Vagina (tissue), 2 donors: ENCODE measurements around the gene DUSP2. TPM values are rescaled to one million over a fixed set of nuclear protein-coding genes. Genes with fewer than 3 reads are reported as not detected.

Source experiments
- DNase-seq, 2 donors: peaks; one replicate each; pipeline ENCODE4 v3.0.0-alpha.2; 2017; ENCODE audit errors: extremely low spot score in 2 of 2
- H3K27ac ChIP-seq: fragments of 200-600 bp; sonication (generic); one replicate; pipeline ENCODE4 v1.5.1; 2019
- H3K27me3 ChIP-seq: fragments of 200-600 bp; sonication (generic); one replicate; pipeline ENCODE4 v1.5.1; 2019
- H3K36me3 ChIP-seq, 2 donors: fragments of 200-600 bp; sonication (generic); one replicate each; pipeline ENCODE4 v1.5.1; 2017 to 2019
- H3K4me1 ChIP-seq: fragments of 200-600 bp; sonication (generic); one replicate; pipeline ENCODE4 v1.5.1; 2019
- H3K4me3 ChIP-seq, 2 donors: fragments of 200-600 bp; sonication (generic); 1 replicate in 1 of 2; 2 replicates in 1 of 2; pipeline ENCODE4 v1.5.1; 2016 to 2019
- H3K9me3 ChIP-seq: fragments of 200-600 bp; sonication (generic); one replicate; pipeline ENCODE4 v1.5.1; 2019
- POLR2A ChIP-seq, 2 donors: fragments of 450-650 bp; IDR thresholded peaks; one replicate each; pipeline ENCODE4 v1.6.1; 2017; ENCODE audit warnings: antibody characterized with exemption in 2 of 2, mild to moderate bottlenecking in 2 of 2, moderate library complexity in 2 of 2
- POLR2AphosphoS5 ChIP-seq, 2 donors: sonication (generic); formaldehyde crosslinking; IDR thresholded peaks; one replicate each; pipeline ENCODE4 v1.9.0; 2017; ENCODE audit warnings: antibody characterized with exemption in 2 of 2, mild to moderate bottlenecking in 2 of 2, low read depth in 1 of 2; ENCODE audit not compliant: insufficient read depth in 1 of 2
- intact Hi-C: fragments of 100-400 bp; cut with DNase I; formaldehyde crosslinking; loops from one replicate; pipeline ENCODE4 v1.15.1; 2023
- total RNA-seq: library from RNA; depleted of rRNA; stranded (reverse); fragments of >200 nt; gene quantifications from one replicate; pipeline ENCODE4 v1.2.3, GENCODE V29; 2016
- TF ChIP-seq, protein P1 (sequence below), 3 experiments: fragments of 450-650 bp in 2 of 3; fragments of 200-600 bp in 1 of 3; sonication (generic) in 1 of 3; IDR thresholded peaks; one replicate each; pipeline ENCODE4 v1.5.1; 2017 to 2019; ENCODE audit warnings: antibody characterized with exemption in 3 of 3, mild to moderate bottlenecking in 2 of 3, moderate library complexity in 2 of 3

The DUSP2 gene
- total RNA-seq, 1 donor from 2014 or later, result 14.0 TPM

DNA sequence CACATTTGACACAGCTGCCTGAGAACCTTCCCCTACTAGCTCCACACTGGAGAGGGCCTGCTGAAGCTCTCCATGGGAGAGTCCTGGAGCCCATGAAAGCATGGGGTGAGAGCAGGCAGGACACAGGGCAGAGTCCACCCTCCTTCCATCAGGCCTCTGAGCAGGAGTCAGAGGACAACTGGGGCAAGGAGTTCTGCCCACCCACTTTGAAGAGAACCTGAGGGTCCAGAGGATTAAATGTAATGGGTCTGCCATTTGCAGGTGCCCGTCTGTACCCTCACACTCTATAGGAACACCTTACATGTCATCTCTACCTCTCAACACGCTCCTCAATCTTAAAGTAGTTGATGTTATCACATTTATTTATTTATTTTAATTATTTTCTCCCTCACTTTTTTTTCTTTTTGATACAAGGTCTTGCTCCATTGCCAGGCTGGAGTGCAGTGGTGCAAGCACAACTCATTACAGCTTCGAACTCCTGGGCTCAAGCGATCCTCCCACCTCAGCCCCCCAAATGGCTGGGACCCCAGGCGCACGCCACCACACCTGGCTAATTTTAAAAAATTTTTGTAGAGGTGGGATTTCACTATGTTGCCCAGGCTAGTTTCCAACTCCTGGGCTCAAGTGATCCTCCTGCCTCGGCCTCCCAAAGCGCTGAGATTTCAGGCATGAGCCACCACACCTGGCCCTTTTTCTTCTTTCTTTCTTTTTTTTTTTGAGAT lies 39.1 kb downstream of the DUSP2 start:
- Histone ChIP-seq H3K27me3 (no peaks in the 10 kb centered on the region), H3K27ac (no peak overlapping the region), H3K36me3 (no peaks in the 10 kb centered on the region), H3K4me3 (no peak overlapping the region), H3K9me3 (peaks cover 8% of the 10 kb centered on the region), H3K4me1 (peaks cover 9% of the 10 kb centered on the region)
- intact Hi-C loops, result no loop called here
- no peak for DNase-seq
- TF ChIP-seq, protein P1, sequence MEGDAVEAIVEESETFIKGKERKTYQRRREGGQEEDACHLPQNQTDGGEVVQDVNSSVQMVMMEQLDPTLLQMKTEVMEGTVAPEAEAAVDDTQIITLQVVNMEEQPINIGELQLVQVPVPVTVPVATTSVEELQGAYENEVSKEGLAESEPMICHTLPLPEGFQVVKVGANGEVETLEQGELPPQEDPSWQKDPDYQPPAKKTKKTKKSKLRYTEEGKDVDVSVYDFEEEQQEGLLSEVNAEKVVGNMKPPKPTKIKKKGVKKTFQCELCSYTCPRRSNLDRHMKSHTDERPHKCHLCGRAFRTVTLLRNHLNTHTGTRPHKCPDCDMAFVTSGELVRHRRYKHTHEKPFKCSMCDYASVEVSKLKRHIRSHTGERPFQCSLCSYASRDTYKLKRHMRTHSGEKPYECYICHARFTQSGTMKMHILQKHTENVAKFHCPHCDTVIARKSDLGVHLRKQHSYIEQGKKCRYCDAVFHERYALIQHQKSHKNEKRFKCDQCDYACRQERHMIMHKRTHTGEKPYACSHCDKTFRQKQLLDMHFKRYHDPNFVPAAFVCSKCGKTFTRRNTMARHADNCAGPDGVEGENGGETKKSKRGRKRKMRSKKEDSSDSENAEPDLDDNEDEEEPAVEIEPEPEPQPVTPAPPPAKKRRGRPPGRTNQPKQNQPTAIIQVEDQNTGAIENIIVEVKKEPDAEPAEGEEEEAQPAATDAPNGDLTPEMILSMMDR (IDR thresholded peaks at IDR 0.05), result no peak
- TF ChIP-seq POLR2A (IDR thresholded peaks at IDR 0.05) (no peak), POLR2AphosphoS5 (IDR thresholded peaks at IDR 0.05; ENCODE audit: insufficient read depth in 1 of 2, low read depth in 1 of 2) (no peak)

DNA sequence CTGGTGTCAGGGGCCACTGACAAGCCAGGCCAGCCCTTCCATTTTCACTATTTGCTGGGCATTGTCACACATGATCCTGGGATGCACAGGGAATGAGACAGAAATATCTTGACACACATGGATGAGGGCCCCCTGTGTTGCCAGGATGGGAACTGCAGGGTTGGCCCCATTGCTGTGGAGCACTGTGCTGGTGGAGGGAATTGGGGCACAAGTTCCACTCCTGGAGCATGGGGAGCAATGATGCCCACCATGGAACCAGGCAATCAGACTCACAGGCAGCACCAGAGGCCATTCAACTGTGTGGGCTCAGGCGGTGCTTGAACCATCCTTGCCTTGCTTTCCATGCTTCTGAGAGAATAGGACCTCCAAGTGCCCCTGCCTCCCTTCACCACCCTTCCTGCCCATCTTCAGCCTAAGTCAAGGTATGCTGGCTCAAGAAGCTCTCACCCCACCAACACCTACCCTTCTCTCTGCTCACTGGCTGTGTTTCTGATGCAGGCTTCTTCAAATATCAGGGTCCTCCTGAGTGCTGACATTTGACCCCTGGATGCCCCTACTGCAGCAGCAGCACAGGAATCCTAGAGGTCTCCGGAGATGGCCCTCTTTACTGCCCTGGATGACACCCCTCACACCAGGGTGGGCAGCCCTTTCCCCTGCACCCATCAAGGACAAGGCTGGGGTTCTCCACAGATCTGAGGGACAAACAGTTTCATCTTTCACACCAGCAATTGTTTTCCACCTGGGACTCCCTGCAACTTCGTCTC lies 39.9 kb downstream of the DUSP2 start:
- Histone ChIP-seq H3K4me1 (peaks cover 9% of the 10 kb centered on the region), H3K9me3 (peaks cover 8% of the 10 kb centered on the region), H3K27ac (no peak overlapping the region), H3K36me3 (no peaks in the 10 kb centered on the region), H3K4me3 (no peak overlapping the region), H3K27me3 (no peaks in the 10 kb centered on the region)
- TF ChIP-seq POLR2AphosphoS5 (IDR thresholded peaks at IDR 0.05; ENCODE audit: insufficient read depth in 1 of 2, low read depth in 1 of 2), result no peak
- TF ChIP-seq, protein P1 (IDR thresholded peaks at IDR 0.05), result no peak
- TF ChIP-seq POLR2A (IDR thresholded peaks at IDR 0.05), result no peak
- intact Hi-C loops, result no loop called here
- no peak for DNase-seq

DNA sequence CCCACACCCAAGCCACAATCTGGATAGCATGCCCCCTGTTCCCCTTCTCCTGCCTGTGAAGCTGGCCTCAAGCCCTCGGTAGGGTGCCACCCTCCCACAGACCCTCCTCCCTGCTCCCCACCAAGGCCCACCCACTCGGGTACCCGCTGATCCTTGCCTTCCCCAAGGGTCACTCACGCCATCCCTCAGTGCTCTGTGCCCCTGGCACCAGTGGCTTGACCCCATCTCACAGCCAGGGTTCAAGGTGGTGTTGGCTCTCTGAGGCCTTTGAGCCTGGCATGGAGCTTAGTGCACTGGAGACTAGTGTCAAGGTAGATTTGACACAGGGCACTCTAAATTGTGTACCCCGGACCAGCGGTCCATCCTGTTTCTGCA lies 40.8 kb downstream of the DUSP2 start:
- Histone ChIP-seq H3K9me3 (peaks cover 8% of the 10 kb centered on the region), H3K4me3 (no peak overlapping the region), H3K4me1 (peaks cover 9% of the 10 kb centered on the region), H3K36me3 (no peaks in the 10 kb centered on the region), H3K27me3 (no peaks in the 10 kb centered on the region), H3K27ac (no peak overlapping the region)
- no peak for DNase-seq
- intact Hi-C loops, result no loop called here
- TF ChIP-seq POLR2AphosphoS5 (IDR thresholded peaks at IDR 0.05; ENCODE audit: insufficient read depth in 1 of 2, low read depth in 1 of 2), result no peak
- TF ChIP-seq POLR2A (IDR thresholded peaks at IDR 0.05), result no peak
- TF ChIP-seq, protein P1 (IDR thresholded peaks at IDR 0.05), result no peak

DNA sequence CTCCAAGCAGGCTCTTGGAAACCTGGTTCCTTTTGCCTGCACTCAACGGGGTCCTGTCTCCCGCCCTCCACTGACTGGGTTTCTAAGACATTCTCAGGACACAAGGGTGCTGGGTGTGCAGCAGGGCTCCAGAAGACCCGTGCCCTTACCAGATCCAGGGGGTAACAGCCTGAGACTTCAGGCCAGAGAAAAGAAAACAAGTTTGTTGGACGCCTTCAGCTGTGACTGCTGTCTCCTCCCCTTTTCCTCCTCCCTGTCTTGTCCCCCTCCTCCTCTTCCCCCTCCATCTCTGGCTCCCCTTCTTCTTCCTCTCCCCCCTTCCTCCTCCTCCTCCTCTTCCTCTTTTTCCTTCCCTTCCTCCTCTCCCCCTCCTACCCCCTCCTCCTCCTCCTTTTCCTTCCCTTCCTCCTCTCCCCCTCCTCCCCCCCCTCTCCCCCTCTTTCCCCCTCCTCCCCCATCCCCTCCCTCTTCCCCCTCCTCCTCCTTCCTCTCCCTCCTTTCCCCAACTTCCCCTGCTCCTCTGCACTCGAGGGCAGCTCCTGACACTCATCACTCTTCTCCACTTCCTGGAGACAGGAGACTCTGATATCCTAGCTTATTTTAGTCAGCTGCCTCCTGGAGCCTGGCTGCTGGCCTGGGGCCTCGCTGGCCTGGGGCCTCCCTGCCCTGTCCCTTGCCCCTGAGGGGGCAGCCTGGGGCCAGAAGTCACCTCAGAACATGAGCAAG lies 41.3 kb downstream of the DUSP2 start:
- TF ChIP-seq POLR2A (IDR thresholded peaks at IDR 0.05) (no peak), POLR2AphosphoS5 (IDR thresholded peaks at IDR 0.05; ENCODE audit: insufficient read depth in 1 of 2, low read depth in 1 of 2) (no peak)
- TF ChIP-seq, protein P1 (IDR thresholded peaks at IDR 0.05), result no peak

More for the DNA sequence above, 41.3 kb downstream of the DUSP2 start:
- Histone ChIP-seq H3K27me3 (no peaks in the 10 kb centered on the region), H3K36me3 (no peaks in the 10 kb centered on the region), H3K4me3 (no peak overlapping the region), H3K9me3 (peaks cover 8% of the 10 kb centered on the region), H3K27ac (no peak overlapping the region), H3K4me1 (peaks cover 4% of the 10 kb centered on the region)
- no peak for DNase-seq
- intact Hi-C loops, result no loop called here
